HFFc6 (cell line): ENCODE data around the gene TM7SF3. TPM values are rescaled to one million over a fixed set of nuclear protein-coding genes. Genes with fewer than 3 reads are reported as not detected.
"Not testable (repeated sequence)": the region's sequence is repeated elsewhere in the genome, so short reads cannot be mapped to it uniquely, and the experiment has no call there.

Experiments
- DNase-seq: peaks from one replicate; pipeline ENCODE4 v3.0.0-alpha.2; 2018
- H3K27ac Mint-ChIP-seq: 2 replicates; pipeline ENCODE4 v1.8.0; 2020; ENCODE audit warnings: mild to moderate bottlenecking, mixed read lengths
- H3K27me3 Mint-ChIP-seq: 2 replicates; pipeline ENCODE4 v1.8.0; 2021; ENCODE audit warnings: mild to moderate bottlenecking, moderate library complexity, mixed read lengths; ENCODE audit not compliant: insufficient read depth
- H3K36me3 Mint-ChIP-seq: 2 replicates; pipeline ENCODE4 v1.8.0; 2021; ENCODE audit warnings: low read depth, mixed read lengths
- H3K4me1 Mint-ChIP-seq: 2 replicates; pipeline ENCODE4 v1.8.0; 2020; ENCODE audit warnings: low read depth, mixed read lengths
- H3K4me3 Mint-ChIP-seq: 2 replicates; pipeline ENCODE4 v1.8.0; 2020; ENCODE audit warnings: mild to moderate bottlenecking, moderate library complexity, mixed read lengths
- H3K9me3 Mint-ChIP-seq: 2 replicates; pipeline ENCODE4 v1.8.0; 2020; ENCODE audit warnings: mild to moderate bottlenecking, mixed read lengths
- CTCF ChIP-seq: fragments of 200-600 bp; sonication (generic); IDR thresholded peaks from 2 replicates; pipeline ENCODE4 v1.5.0; 2021; ENCODE audit warnings: antibody characterized with exemption, mild to moderate bottlenecking
- total RNA-seq, 6 experiments: library from RNA; stranded (reverse); fragmentation: NEBNext Ultra II Directional; extraction: Animal tissue kit (Norgen Biotek cat#: 25700); gene quantifications; 2 replicates in 1 of 6; 3 replicates in 5 of 6; pipeline ENCODE4 v1.2.3, GENCODE V29; 2021

Gene TM7SF3
- total RNA-seq, 6 experiments from 2014 or later: 60.7 to 75.5 (median 68.7) TPM

GRCh38 chr12:27055966-27056365, 41.8 kb upstream of the TM7SF3 start:
- H3K4me3 Mint-ChIP-seq: no peak overlapping the region
- no peak for DNase-seq
- no peaks in the 10 kb centered on the region for H3K9me3 Mint-ChIP-seq
- H3K27me3 Mint-ChIP-seq: no peaks in the 10 kb centered on the region
- H3K27ac Mint-ChIP-seq: no peak overlapping the region
- H3K4me1 Mint-ChIP-seq: no peaks in the 10 kb centered on the region
- no peaks in the 10 kb centered on the region for H3K36me3 Mint-ChIP-seq
- no peak for TF ChIP-seq CTCF

- H3K4me3 Mint-ChIP-seq: no peak overlapping the region
- H3K36me3 Mint-ChIP-seq: no peaks in the 10 kb centered on the region
- no peaks in the 10 kb centered on the region for H3K27me3 Mint-ChIP-seq
- DNase-seq: no peak
- TF ChIP-seq CTCF: no peak
- no peak overlapping the region for H3K27ac Mint-ChIP-seq
- peaks cover 8% of the 10 kb centered on the region for H3K4me1 Mint-ChIP-seq
- H3K9me3 Mint-ChIP-seq: no peaks in the 10 kb centered on the region
Observed at GRCh38 chr12:27052742-27053141, 38.6 kb upstream of the TM7SF3 start.

GRCh38 chr12:27052176-27052575, 38.0 kb upstream of the TM7SF3 start:
- no peak for DNase-seq
- Mint-ChIP-seq H3K36me3 (no peaks in the 10 kb centered on the region), H3K4me1 (peaks cover 8% of the 10 kb centered on the region), H3K9me3 (no peaks in the 10 kb centered on the region), H3K27me3 (no peaks in the 10 kb centered on the region), H3K27ac (no peak overlapping the region), H3K4me3 (no peak overlapping the region)
- no peak for TF ChIP-seq CTCF

GRCh38 chr12:27048822-27049752, 34.9 kb upstream of the TM7SF3 start:
- DNase-seq: peak; percentile 72
- Mint-ChIP-seq H3K27ac (peak overlapping the region; percentile 43; the same call in 1 of the 2 replicates), H3K36me3 (no peaks in the 10 kb centered on the region), H3K9me3 (no peaks in the 10 kb centered on the region), H3K4me1 (peaks cover 8% of the 10 kb centered on the region), H3K4me3 (no peak overlapping the region), H3K27me3 (no peaks in the 10 kb centered on the region)
- no peak for TF ChIP-seq CTCF

- H3K4me1 Mint-ChIP-seq, H3K4me3 Mint-ChIP-seq, H3K27me3 Mint-ChIP-seq, H3K9me3 Mint-ChIP-seq, H3K27ac Mint-ChIP-seq, DNase-seq: not testable (repeated sequence)
- peaks cover 17% of the 10 kb centered on the region for H3K36me3 Mint-ChIP-seq
Observed at GRCh38 chr12:27042018-27042417, 27.8 kb upstream of the TM7SF3 start.

- not testable (repeated sequence) for H3K9me3 Mint-ChIP-seq, H3K4me1 Mint-ChIP-seq, DNase-seq, H3K4me3 Mint-ChIP-seq, H3K27ac Mint-ChIP-seq, H3K27me3 Mint-ChIP-seq
- peaks cover 22% of the 10 kb centered on the region for H3K36me3 Mint-ChIP-seq
Observed at GRCh38 chr12:27040637-27041036, 26.5 kb upstream of the TM7SF3 start.
